GM12878 (cell line): Measurements from ENCODE around the gene CXCL17.

ENCODE experiments used
- NR2C2 ChIP-seq: IDR thresholded peaks from 2 replicates; pipeline ENCODE4 v1.6.1; 2011; ENCODE audit warnings: borderline replicate concordance, low read depth; ENCODE audit not compliant: control insufficient read depth, insufficient read length
- POLR2AphosphoS5 ChIP-seq: IDR thresholded peaks from 2 replicates; pipeline ENCODE4 v1.6.1; 2011; ENCODE audit warnings: mild to moderate bottlenecking, low read length, inconsistent platforms
- RB1 ChIP-seq: fragments of 450-650 bp; formaldehyde crosslinking; IDR thresholded peaks from 2 replicates; pipeline ENCODE4 v1.6.1; 2017; ENCODE audit warnings: mild to moderate bottlenecking, borderline replicate concordance
- SIN3A ChIP-seq: IDR thresholded peaks from 2 replicates; pipeline ENCODE4 v1.6.1; 2012; ENCODE audit warnings: low read depth, low read length, improper control_type of control experiment
- YBX1 ChIP-seq: fragments of 450-650 bp; IDR thresholded peaks from 2 replicates; pipeline ENCODE4 v1.6.1; 2016; ENCODE audit warnings: antibody characterized with exemption
- TF ChIP-seq, protein P1 (sequence below), 3 experiments: IDR thresholded peaks in 2 of 3; conservative IDR thresholded peaks in 1 of 3; 2 replicates each; pipeline ENCODE4 v1.5.1; 2011; ENCODE audit warnings: low read depth in 3 of 3, low read length in 3 of 3, mild to moderate bottlenecking in 3 of 3, control low read depth in 2 of 3, moderate library complexity in 2 of 3, inconsistent platforms in 1 of 3, mixed read lengths in 1 of 3; ENCODE audit not compliant: control insufficient read depth in 2 of 3, insufficient read depth in 1 of 3; ENCODE audit errors: extremely low read depth in 1 of 3
- TF ChIP-seq, protein P2 (sequence below): fragments of 450-650 bp; formaldehyde crosslinking; IDR thresholded peaks from 2 replicates; pipeline ENCODE4 v1.5.0; 2022; ENCODE audit warnings: mild to moderate bottlenecking, missing genetic modification characterization

DNA sequence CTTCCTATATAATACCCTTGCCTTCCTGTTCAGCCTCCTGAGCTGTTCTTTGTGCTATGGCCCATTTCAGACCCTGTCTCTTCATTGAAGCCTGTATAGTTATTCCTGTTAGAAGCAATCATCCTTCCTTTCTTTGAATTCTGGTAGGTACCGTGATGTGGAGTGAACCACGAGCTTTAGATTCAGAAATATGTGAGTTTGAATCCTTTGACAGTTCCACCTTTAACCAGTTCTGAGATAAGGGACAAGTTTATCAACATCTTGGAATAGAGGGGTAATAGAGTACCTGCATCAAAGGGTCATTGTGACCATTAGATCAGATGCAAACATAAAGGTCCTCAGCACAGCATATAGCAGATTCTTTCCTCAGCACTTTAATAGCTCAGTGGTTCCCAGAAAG, 12.3 kb upstream of the CXCL17 start:
- TF ChIP-seq, protein P1, sequence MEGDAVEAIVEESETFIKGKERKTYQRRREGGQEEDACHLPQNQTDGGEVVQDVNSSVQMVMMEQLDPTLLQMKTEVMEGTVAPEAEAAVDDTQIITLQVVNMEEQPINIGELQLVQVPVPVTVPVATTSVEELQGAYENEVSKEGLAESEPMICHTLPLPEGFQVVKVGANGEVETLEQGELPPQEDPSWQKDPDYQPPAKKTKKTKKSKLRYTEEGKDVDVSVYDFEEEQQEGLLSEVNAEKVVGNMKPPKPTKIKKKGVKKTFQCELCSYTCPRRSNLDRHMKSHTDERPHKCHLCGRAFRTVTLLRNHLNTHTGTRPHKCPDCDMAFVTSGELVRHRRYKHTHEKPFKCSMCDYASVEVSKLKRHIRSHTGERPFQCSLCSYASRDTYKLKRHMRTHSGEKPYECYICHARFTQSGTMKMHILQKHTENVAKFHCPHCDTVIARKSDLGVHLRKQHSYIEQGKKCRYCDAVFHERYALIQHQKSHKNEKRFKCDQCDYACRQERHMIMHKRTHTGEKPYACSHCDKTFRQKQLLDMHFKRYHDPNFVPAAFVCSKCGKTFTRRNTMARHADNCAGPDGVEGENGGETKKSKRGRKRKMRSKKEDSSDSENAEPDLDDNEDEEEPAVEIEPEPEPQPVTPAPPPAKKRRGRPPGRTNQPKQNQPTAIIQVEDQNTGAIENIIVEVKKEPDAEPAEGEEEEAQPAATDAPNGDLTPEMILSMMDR (IDR thresholded peaks at IDR 0.05 in 2 of 3, conservative IDR thresholded peaks at IDR 0.05 in 1 of 3; ENCODE audit: control insufficient read depth in 2 of 3, extremely low read depth in 1 of 3, insufficient read depth in 1 of 3, low read depth in 3 of 3, low read length in 3 of 3), result no peak
- TF ChIP-seq NR2C2 (no peak), RB1 (no peak), YBX1 (no peak), POLR2AphosphoS5 (no peak), SIN3A (no peak)
- TF ChIP-seq, protein P2, sequence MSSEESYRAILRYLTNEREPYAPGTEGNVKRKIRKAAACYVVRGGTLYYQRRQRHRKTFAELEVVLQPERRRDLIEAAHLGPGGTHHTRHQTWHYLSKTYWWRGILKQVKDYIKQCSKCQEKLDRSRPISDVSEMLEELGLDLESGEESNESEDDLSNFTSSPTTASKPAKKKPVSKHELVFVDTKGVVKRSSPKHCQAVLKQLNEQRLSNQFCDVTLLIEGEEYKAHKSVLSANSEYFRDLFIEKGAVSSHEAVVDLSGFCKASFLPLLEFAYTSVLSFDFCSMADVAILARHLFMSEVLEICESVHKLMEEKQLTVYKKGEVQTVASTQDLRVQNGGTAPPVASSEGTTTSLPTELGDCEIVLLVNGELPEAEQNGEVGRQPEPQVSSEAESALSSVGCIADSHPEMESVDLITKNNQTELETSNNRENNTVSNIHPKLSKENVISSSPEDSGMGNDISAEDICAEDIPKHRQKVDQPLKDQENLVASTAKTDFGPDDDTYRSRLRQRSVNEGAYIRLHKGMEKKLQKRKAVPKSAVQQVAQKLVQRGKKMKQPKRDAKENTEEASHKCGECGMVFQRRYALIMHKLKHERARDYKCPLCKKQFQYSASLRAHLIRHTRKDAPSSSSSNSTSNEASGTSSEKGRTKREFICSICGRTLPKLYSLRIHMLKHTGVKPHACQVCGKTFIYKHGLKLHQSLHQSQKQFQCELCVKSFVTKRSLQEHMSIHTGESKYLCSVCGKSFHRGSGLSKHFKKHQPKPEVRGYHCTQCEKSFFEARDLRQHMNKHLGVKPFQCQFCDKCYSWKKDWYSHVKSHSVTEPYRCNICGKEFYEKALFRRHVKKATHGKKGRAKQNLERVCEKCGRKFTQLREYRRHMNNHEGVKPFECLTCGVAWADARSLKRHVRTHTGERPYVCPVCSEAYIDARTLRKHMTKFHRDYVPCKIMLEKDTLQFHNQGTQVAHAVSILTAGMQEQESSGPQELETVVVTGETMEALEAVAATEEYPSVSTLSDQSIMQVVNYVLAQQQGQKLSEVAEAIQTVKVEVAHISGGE, result no peak
